GM23338 (cell line): ENCODE results near the gene SPINDOC.

Source experiments
- EZH2 ChIP-seq: fragments of 200-600 bp; sonication (generic); IDR thresholded peaks from one replicate; pipeline ENCODE4 v1.8.0; 2017; ENCODE audit warnings: antibody characterized with exemption, mild to moderate bottlenecking, low read depth; ENCODE audit not compliant: unreplicated experiment
- TF ChIP-seq, protein P1 (sequence below), 2 experiments: fragments of 200-600 bp in 1 of 2; sonication (generic) in 1 of 2; conservative IDR thresholded peaks; 2 replicates each; pipeline versions ENCODE4 v1.5.1 to v1.6.1; 2016 to 2017; ENCODE audit warnings: antibody characterized with exemption in 2 of 2, low read depth in 2 of 2, mild to moderate bottlenecking in 2 of 2, moderate library complexity in 1 of 2

DNA sequence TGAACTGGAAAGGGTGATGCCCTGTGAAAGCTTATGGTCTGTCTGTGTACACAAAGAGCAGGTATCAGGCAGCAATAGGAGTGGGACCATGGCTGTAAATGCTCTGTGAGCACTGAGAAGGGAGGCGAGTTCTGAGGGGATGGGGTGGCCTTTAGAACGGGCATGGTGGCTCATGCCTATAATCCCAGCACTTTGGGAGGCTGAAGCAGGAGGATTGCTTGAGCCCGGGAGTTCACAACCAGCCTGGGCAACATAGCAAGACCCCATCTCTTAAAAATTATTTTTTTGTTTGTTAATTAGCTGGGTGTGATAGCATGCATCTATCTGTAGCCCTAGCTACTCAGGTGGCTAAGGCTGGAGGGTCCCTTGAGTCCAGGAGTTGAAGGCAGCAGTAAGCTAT is 3.5 kb downstream of the SPINDOC start:
- no peak for TF ChIP-seq EZH2
- TF ChIP-seq, protein P1, sequence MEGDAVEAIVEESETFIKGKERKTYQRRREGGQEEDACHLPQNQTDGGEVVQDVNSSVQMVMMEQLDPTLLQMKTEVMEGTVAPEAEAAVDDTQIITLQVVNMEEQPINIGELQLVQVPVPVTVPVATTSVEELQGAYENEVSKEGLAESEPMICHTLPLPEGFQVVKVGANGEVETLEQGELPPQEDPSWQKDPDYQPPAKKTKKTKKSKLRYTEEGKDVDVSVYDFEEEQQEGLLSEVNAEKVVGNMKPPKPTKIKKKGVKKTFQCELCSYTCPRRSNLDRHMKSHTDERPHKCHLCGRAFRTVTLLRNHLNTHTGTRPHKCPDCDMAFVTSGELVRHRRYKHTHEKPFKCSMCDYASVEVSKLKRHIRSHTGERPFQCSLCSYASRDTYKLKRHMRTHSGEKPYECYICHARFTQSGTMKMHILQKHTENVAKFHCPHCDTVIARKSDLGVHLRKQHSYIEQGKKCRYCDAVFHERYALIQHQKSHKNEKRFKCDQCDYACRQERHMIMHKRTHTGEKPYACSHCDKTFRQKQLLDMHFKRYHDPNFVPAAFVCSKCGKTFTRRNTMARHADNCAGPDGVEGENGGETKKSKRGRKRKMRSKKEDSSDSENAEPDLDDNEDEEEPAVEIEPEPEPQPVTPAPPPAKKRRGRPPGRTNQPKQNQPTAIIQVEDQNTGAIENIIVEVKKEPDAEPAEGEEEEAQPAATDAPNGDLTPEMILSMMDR (conservative IDR thresholded peaks at IDR 0.05; ENCODE audit: low read depth in 2 of 2), result no peak
